H1 (cell line): ENCODE data around the gene TUBA1A.

Source experiments
- BRCA1 ChIP-seq: IDR thresholded peaks from 2 replicates; pipeline ENCODE4 v1.6.1; 2012; ENCODE audit warnings: low read depth, low read length, improper control_type of control experiment
- CTCF ChIP-seq, 3 experiments: IDR thresholded peaks; 1 replicate in 2 of 3; 2 replicates in 1 of 3; pipeline versions ENCODE4 v1.5.1 to v1.6.1; 2011; ENCODE audit warnings: low read length in 3 of 3, mild to moderate bottlenecking in 3 of 3, inconsistent platforms in 2 of 3, low read depth in 1 of 3, moderate library complexity in 1 of 3; ENCODE audit not compliant: insufficient read depth in 1 of 3; ENCODE audit errors: control extremely low read depth in 1 of 3
- EGR1 ChIP-seq: IDR thresholded peaks from 2 replicates; pipeline ENCODE4 v1.6.1; 2011; ENCODE audit warnings: low read depth, low read length, borderline replicate concordance
- EP300 ChIP-seq, 2 experiments: IDR thresholded peaks; 1 replicate in 1 of 2; 2 replicates in 1 of 2; pipeline ENCODE4 v1.6.1; 2011 to 2012; ENCODE audit warnings: low read depth in 2 of 2, low read length in 2 of 2, mild to moderate bottlenecking in 2 of 2, borderline replicate concordance in 1 of 2, inconsistent platforms in 1 of 2, moderate library complexity in 1 of 2
- HDAC2 ChIP-seq, 2 experiments: fragments of 300-600 bp in 1 of 2; sonication (generic) in 1 of 2; IDR thresholded peaks; 2 replicates each; pipeline ENCODE4 v1.6.1; 2011 to 2012; ENCODE audit warnings: low read depth in 2 of 2, low read length in 2 of 2, mild to moderate bottlenecking in 2 of 2, moderate library complexity in 2 of 2, borderline replicate concordance in 1 of 2, inconsistent platforms in 1 of 2
- KDM1A ChIP-seq: fragments of 200-600, 300-600 bp; sonication (generic); IDR thresholded peaks from 2 replicates; pipeline ENCODE4 v1.7.1; 2016; ENCODE audit warnings: mild to moderate bottlenecking, low read length, borderline replicate concordance
- KDM5A ChIP-seq: fragments of 200-600 bp; IDR thresholded peaks from 2 replicates; pipeline ENCODE4 v1.7.1; 2012; ENCODE audit warnings: mild to moderate bottlenecking, low read length, inconsistent platforms, mixed read lengths
- MAX ChIP-seq: IDR thresholded peaks from 2 replicates; pipeline ENCODE4 v1.6.1; 2012; ENCODE audit warnings: inconsistent platforms
- POLR2A ChIP-seq, 2 experiments: IDR thresholded peaks; 1 replicate in 1 of 2; 2 replicates in 1 of 2; pipeline ENCODE4 v1.6.1; 2011; ENCODE audit warnings: low read depth in 2 of 2, low read length in 2 of 2, mild to moderate bottlenecking in 2 of 2; ENCODE audit errors: control extremely low read depth in 1 of 2
- POLR2AphosphoS5 ChIP-seq: IDR thresholded peaks from 2 replicates; pipeline ENCODE4 v1.6.1; 2011; ENCODE audit warnings: low read depth, low read length
- POU5F1 ChIP-seq: IDR thresholded peaks from 2 replicates; pipeline ENCODE4 v1.6.1; 2011; ENCODE audit warnings: low read depth, mild to moderate bottlenecking, low read length, moderate library complexity
- RAD21 ChIP-seq, 2 experiments: IDR thresholded peaks in 1 of 2; conservative IDR thresholded peaks in 1 of 2; 2 replicates each; pipeline ENCODE4 v1.6.1; 2011; ENCODE audit warnings: low read depth in 2 of 2, low read length in 2 of 2, improper control_type of control experiment in 1 of 2, inconsistent platforms in 1 of 2, mild to moderate bottlenecking in 1 of 2, moderate library complexity in 1 of 2

DNA sequence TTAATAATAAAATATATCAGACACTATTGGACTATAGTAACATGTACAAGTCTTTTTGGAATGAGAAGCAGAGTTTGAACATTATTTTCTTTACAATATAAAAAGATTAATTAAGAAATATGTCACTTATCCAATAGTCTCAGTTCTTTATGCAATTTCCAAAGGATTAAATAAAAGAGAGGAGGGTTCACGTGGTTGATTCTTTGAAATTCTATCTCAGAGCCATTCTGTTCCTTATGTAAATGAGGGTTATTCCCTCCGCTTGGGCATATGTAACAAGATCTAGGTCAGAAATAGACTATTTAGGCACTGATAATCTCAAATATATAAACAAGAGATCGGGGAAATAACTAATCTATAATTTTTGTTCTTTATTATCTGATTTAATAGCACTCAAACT lies 2.1 kb upstream of the TUBA1A start:
- no peak for TF ChIP-seq POLR2A (IDR thresholded peaks at IDR 0.05; ENCODE audit: control extremely low read depth in 1 of 2, low read depth in 2 of 2, low read length in 2 of 2)
- TF ChIP-seq KDM5A = no peak
- TF ChIP-seq CTCF (IDR thresholded peaks at IDR 0.05; ENCODE audit: control extremely low read depth in 1 of 3, insufficient read depth in 1 of 3, low read depth in 1 of 3, low read length in 3 of 3) = no peak
- no peak for TF ChIP-seq MAX
- no peak for TF ChIP-seq EGR1
- TF ChIP-seq BRCA1 = no peak
- TF ChIP-seq POU5F1 = no peak
- TF ChIP-seq RAD21 (IDR thresholded peaks at IDR 0.05 in 1 of 2, conservative IDR thresholded peaks at IDR 0.05 in 1 of 2; ENCODE audit: low read depth in 2 of 2, low read length in 2 of 2) = no peak
- no peak for TF ChIP-seq KDM1A
- no peak for TF ChIP-seq EP300 (IDR thresholded peaks at IDR 0.05; ENCODE audit: borderline replicate concordance in 1 of 2, low read depth in 2 of 2, low read length in 2 of 2)
- no peak for TF ChIP-seq HDAC2 (IDR thresholded peaks at IDR 0.05; ENCODE audit: borderline replicate concordance in 1 of 2, low read depth in 2 of 2, low read length in 2 of 2)
- TF ChIP-seq POLR2AphosphoS5 = no peak
